Dermis blood vessel endothelial cell (primary cell): ENCODE data around the gene MYOM3. TPM values are rescaled to one million over a fixed set of nuclear protein-coding genes. Genes with fewer than 3 reads are reported as not detected.
A peak's percentile ranks its signal among the peaks of the same experiment; 100 is the strongest.

Source experiments
- DNase-seq: peaks from one replicate; pipeline ENCODE4 v3.0.0; 2010
- total RNA-seq: library from RNA; depleted of rRNA; stranded (reverse); fragments of >200 nt; gene quantifications from 2 replicates; pipeline ENCODE4 v1.2.3, GENCODE V29; 2014

MYOM3 gene
- total RNA-seq, 1 donor from 2014 or later, result not detected

- DNase-seq, result no peak
Observed at GRCh38 chr1:24138476-24139221, 26.7 kb upstream of the MYOM3 start.

- no peak for DNase-seq
Observed at GRCh38 chr1:24136956-24137539, 25.1 kb upstream of the MYOM3 start.

GRCh38 chr1:24134376-24134775, 22.4 kb upstream of the MYOM3 start:
- DNase-seq, result no peak

- DNase-seq, result no peak
Observed at GRCh38 chr1:24133819-24134218, 21.9 kb upstream of the MYOM3 start.

- no peak for DNase-seq
Observed at GRCh38 chr1:24130385-24130784, 18.4 kb upstream of the MYOM3 start.

- DNase-seq, result no peak
Observed at GRCh38 chr1:24127801-24128363, 15.9 kb upstream of the MYOM3 start.

- no peak for DNase-seq
Observed at GRCh38 chr1:24127134-24127800, 15.3 kb upstream of the MYOM3 start.

- DNase-seq, result no peak
Observed at GRCh38 chr1:24126672-24127023, 14.7 kb upstream of the MYOM3 start.

GRCh38 chr1:24126018-24126671, 14.2 kb upstream of the MYOM3 start:
- peak; percentile 31 for DNase-seq

GRCh38 chr1:24125456-24125855, 13.5 kb upstream of the MYOM3 start:
- DNase-seq, result no peak

GRCh38 chr1:24124980-24125379, 13.0 kb upstream of the MYOM3 start:
- no peak for DNase-seq

GRCh38 chr1:24123611-24124010, 11.7 kb upstream of the MYOM3 start:
- DNase-seq, result no peak

GRCh38 chr1:24122776-24123175, 10.8 kb upstream of the MYOM3 start:
- DNase-seq, result no peak

- DNase-seq, result no peak
Observed at GRCh38 chr1:24121406-24121805, 9.5 kb upstream of the MYOM3 start.

- no peak for DNase-seq
Observed at GRCh38 chr1:24120965-24121364, 9.0 kb upstream of the MYOM3 start.

- DNase-seq, result no peak
Observed at GRCh38 chr1:24119859-24120756, 8.2 kb upstream of the MYOM3 start.

- no peak for DNase-seq
Observed at GRCh38 chr1:24119489-24119858, 7.5 kb upstream of the MYOM3 start.

- no peak for DNase-seq
Observed at GRCh38 chr1:24118410-24119242, 6.7 kb upstream of the MYOM3 start.

GRCh38 chr1:24117722-24118409, 5.9 kb upstream of the MYOM3 start:
- no peak for DNase-seq

- no peak for DNase-seq
Observed at GRCh38 chr1:24117132-24117531, 5.2 kb upstream of the MYOM3 start.

GRCh38 chr1:24114753-24115152, 2.8 kb upstream of the MYOM3 start:
- DNase-seq, result no peak
